ENCODE results near the gene PFDN1.

PFDN1 gene

DNA sequence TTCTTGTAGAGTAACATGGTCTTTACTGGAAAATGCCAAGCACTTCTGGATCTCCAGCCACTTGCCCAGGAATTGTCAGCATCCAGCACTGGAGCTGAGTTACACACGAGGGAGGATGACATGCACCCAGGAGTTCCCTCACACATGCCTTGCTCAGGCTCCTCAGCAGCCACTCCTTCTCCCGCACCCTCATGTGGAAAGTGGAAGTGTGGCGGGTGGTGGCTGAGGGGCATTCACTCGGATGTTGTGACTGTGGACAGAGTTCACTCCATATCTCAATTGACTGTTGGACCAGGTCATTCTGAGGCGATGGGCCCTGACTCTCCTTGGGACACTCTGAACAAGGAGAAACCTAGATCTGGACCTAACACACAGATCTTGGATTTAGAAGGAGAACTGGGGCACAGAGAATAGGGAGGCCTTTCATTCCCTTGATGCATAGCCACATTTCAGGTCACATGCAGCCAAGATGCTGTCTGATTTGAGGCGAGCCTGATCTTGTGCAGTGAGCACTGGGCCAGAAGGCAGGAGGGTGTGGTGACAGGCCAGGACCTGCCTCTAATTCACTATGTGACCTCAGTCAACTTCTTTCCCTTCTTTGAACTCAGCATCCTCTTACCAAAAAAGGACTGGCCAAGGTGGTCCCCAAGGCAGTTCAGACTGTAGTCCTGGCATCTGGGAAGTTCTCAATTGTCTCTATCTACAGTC, 65.9 kb downstream of the PFDN1 start:
- no peak for DNase-seq

DNA sequence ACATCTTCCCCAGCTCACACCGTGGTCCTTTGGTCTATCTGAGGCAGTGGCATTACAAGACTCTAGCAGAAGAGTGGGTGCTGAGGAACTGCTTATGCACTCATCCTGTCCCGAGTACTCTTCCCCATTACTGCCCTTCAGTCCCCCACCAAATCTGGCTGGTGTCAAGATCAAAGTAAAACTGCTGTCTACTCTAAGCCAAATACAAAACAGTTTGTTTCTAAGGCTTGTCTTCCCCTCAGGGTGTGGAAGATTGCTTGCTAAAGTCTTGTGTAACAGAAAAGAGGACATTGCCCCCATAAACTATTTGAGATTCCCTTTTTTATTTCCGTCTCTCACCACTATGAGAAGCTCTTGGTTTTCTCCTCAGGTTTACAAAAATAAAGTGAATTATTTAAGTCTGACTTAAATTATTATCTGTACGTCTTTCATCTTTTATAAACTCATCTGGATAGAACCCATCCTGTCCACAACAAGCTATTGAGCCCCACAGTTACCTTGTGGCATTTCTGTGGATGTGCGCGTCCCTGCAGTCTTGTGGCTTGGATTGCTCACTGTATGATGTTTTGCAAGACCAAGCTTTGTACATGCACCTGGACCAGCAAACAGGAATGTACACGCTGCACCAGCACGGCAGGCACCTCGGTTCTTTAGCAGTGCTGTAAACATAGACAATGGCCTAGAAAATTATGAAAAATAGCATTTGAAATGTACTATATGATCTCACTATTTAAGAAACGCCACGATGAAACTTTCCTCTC, 66.9 kb downstream of the PFDN1 start:
- no peak for DNase-seq

DNA sequence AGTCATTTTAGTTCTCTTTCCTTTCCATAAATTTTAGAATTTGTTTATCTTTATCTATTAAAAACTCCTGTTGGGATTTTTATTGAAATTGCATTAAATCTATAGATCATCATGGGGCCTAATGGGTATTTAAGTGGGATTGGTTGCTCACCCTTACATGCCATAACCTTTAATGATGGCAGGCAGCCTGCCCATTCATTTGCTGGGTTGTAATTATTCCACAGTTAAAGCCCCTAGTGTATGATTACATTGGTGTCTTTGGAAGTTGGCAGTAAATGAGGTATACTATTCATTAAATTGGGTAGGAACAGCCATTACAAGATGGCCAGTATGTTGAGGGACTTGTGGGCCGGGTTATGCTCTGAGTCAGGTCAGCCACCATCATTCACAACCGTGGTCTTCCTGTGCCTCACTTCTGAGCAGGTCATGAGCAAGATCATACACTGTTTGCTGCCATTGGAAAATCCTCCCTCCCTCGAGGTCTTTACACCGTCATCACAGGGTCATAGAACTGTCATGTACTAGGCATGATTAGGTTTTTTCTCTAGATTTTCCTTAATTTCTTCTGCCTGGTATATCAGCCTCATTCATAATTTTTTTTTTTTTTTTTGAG, 68.4 kb downstream of the PFDN1 start:
- no peak for DNase-seq

DNA sequence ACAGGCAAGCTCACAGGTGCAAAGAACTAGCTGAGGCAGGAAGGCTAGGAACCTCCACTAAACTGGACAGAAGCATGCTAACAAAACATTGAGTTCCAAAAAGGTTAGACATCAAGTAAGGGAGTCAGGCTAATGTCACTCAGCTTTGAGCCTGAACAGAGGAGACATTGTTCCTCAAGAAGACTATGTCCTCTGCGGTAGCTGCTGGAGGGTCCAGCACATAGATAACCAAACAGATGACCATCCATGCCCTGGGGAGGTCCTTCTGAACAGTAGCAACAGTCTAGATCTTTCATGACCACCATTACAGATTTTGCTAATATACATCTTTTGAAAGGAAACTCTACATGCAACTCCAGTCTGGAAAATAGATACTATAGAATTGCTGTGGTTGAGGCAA, 70.2 kb downstream of the PFDN1 start:
- DNase-seq: no peak

DNA sequence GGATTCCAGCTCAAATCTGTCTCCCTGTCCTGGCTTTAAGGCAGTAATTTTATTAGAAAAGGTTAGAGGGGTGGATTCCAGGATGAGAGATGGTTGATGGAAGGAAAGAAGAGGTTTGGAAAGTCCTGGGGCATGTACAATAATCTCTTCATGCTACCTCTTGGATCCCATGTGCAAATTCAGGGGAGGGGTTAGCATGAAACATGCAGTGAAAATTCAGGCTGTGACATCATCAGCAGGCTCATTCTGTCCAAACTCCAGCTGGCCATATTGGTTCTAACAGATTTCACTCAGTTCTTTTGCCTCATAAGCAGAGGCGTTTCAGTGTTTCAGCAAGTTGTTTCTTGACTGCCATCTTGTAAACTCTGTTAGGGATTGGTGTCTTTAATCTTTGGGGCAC, 72.5 kb downstream of the PFDN1 start:
- no peak for DNase-seq

DNA sequence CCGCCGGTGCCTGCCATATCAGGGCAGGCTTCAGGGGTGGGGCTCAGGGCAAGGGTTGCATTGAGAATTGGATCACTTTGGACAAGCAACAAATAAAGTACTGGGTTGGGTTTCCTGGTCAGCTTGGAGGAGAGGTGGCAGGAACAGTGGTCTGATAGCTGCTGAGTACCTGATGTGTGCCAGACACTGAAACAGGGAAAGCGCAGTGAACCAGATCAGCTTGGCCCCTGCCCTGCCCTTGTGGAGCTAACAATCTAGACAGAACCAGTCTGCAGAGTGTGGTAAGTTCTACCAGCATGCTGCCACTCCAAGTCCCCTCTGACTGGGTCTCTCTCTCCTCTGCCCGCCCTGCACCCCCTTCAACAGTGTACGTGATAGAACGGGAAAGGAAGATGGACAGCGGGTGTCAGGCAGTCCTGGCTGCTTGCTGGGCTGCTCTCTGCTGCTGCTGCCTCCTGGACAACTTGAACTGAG, 74.5 kb downstream of the PFDN1 start:
- no peak for DNase-seq

DNA sequence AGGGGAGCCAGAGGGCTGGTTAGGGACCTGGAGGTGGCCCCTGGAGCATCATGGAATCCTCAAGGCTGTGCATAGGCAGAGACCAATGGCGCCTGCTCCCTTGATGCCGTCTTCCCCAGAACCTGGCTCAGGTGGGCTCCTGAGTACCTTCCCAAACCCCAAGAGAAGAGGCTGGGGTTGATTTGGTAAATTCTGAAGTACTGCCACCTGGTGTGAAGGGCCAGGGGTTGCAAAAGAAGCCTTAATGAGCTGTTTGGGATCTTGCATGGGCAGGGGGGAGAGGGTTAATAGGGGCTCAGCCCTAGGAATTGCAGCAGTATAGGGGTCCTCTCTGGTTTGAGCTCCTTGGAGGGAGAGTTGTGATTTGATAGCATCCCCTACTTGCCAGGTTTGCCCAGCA, 75.9 kb downstream of the PFDN1 start:
- no peak for DNase-seq

DNA sequence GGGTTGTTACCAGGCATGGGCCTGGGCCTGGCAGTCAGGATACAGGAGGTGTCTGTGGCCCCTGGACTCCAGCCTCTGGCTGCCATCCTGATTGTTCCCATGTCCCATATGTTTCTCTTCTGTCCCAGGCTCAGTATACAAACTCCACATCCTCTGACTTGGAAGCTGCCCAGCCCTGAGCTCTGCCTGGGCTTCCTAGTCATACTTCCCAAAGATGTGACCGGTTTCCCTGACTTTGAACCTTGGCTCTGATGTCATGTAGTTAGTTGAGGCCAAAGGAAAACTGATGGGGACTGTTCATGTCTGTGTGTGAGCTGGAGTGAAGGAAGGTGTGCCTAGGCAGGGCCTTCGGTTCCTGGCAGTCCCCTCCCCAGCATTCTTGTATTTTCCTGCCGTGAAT, 77.5 kb downstream of the PFDN1 start:
- DNase-seq: no peak

DNA sequence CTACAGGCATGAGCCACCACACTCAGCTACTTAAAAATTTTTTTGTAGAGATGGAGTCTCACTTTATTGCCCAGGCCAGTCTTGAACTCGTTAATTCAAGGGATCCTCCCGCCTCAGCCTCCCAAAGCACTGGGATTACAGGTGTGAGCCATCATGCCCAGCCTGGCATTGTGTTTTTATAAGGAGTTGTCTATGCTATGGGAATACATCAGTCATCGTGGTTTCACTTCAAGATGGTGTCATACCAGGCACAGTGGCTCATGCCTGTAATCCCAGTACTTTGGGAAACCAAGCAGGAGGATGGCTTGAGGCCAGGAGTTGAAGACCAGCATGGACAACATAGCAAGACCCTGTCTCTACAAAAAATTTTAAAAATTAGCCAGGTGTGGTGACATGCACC, 78.2 kb downstream of the PFDN1 start:
- no peak for DNase-seq

DNA sequence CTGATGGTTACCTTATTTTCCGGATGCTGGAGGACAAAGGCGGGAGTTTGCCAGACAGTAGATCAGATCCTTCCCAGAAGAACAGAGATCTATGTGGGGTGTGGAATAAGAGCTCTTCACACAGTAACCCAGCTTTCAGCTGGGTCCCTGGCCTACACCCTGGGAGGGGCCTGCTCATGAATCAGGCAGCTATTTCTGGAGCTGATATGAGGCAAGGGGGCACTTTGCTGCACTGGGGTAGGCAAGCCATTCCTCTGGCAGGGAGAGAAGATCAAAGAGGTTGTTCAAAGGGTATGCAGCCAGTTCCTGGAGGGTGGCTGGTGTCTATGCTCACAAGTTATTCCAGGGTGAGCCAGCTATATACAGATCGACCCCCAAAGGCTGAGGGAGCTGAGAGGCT, 79.3 kb downstream of the PFDN1 start:
- no peak for DNase-seq

DNA sequence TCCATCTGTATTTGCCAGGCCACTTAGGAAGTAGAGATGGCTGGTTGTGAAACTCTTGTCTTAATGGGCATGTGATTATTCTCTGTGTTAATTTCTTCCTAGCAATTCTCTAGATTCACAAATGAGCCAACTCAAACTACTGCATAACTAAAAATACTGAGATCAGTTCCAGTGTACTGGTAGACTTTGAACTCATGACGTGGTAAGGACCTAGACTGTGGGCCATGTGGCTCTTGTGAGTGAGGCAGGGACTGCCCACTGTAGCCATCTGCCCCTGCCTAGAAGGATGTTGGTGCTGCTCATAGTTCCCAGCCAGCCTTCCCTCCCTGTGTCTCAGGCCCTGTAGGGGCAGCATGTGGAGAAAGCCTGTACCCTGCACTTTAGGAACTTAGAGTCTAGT, 80.5 kb downstream of the PFDN1 start:
- DNase-seq: no peak

DNA sequence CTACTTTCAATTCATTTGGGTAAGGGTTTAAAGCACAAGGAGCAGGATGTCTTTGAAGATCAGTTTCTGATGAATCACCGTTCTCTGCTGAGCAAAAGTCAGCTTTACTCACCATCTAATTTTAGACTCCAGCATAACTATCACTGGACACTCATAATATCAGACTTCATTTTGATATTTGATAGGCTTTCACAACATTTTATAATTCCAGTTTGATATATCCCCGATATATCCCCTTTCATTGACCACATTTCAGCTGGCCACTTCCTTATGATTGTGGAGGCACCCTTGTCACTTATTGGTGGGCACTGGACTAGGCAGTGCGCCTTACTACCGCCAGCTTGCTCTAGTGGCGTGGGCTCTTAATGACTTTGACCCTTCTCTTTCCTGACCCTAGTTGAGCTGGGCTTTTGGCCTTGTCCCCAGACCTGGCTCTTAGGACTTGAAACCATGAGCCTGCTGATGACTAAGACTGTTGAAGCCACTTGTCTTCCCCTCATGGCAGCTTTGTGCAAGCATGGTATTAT, 81.1 kb downstream of the PFDN1 start:
- DNase-seq: no peak

DNA sequence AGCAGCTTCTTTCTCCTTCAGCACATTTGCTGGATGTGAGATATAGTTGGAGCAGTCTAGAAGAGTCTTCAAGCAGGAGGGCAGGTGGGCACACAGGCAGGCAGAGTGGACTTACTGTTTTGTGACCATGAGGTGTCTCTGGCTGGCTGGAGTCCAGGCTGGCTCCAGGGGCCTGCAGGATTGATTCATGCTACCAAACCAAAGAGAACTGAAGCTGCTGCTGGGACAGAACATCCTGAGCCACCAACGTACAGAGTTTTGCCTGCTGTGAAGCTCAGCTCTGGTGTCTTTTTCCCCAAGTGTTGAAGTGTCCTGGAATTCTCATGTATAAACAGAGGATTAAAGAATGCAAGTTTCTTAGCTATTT, 82.2 kb downstream of the PFDN1 start:
- DNase-seq: no peak

DNA sequence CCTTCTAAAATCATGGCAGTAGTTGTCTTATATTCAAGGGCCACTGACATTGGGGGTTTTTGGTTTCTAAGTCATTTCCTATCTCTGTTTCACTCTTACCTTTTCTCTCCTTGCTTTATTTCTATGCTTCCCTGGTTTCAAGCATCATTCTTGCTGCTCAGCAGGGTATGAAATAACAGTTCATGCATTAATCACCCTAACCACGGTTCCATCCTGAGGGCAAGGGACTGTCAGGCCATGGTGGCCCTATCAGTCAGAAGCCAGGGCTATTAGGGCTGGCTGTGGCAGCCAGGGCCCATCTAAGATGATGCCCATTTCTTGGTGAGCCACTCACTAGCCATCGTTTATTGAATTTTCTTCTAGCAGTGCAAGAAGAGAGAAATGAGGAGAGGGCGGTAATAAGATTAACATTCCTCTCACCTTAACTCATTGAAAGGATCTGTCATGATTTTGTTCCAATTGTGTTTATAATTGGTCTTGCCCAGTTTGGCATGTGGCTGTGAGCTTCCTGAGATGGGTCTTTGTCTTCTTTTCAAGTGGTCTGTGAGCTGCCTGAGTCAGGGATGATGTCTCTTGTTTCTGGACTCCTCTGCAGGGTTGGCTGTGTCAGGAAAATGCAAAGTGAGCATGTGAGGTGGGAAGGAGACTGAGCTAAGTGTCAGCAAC, 82.7 kb downstream of the PFDN1 start:
- DNase-seq: no peak

DNA sequence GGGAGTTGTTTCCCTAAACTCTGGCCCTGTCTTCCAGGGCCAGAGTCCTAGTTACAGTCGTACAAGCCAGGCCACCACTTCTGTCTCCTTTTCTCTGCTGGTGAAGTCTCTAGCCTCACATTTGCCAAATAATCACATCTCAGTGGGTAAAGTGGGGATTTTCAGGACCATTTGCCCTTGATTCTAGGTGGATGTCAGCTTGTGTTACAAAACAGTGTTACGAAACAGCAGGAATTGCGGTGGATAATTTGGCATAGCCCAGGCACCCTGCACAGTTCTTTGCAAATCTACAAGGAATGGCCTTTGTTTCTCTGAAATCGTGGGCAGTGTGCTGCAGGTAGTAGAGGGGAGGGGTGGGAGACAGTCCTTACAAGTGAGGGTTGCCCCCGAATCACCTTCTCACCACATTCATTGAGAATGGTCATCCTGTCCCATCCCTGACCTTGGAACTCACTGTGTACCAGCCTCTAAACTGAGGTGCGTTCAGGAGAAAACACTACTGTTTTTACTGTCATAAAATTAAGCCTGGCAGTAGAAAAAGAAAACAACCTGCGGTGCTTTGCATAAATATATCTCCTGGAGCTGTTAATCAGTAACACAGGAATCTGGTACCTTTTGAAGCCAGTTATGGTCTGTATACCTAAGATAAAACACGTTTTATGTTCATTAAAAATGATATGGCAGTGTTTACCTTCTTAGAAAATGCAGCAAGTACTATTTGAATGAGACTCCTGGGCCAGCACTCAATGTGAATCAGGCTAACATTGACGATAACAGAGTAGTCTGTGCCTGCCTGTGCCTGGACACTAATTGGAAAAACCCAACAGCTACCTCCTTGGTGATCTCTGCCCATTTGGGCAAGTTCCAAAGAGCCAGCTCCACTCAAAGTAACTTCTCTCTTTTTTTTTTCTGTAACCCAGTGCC, 83.6 kb downstream of the PFDN1 start:
- no peak for DNase-seq

DNA sequence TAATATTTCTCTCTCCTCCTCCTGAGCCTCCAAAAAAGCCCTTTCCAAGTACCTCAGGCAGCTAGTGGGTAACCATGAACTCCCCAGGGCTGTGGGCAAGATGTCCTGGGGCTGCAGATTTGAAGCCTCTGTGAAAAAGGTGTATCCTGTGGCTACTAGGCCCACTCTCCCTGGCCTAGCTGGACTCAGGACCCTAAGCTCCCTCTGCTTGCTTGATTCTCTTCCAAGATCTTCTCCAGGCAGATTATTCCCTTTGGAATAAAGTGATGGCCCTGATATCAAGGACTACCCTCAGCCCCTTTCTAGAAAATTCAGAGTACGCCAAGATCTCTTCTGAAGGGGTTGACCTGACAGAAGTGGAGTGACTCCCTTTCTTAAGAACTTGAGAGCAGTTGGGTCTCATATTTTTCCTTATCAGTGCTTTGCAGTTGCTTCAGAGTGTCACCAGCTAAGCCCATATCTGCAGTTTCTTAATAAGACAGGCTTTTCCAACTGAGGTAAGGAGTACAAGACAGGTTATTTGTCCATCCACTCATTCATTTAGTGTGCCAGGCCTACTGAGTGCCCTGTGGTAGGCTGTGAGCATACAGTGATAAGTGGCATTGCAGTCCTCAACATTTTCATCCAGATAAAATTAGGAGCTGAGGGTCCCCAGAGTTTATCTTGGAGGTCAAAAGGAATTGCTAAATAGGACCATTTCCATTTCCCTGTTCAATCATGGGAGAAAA, 85.4 kb downstream of the PFDN1 start:
- no peak for DNase-seq

DNA sequence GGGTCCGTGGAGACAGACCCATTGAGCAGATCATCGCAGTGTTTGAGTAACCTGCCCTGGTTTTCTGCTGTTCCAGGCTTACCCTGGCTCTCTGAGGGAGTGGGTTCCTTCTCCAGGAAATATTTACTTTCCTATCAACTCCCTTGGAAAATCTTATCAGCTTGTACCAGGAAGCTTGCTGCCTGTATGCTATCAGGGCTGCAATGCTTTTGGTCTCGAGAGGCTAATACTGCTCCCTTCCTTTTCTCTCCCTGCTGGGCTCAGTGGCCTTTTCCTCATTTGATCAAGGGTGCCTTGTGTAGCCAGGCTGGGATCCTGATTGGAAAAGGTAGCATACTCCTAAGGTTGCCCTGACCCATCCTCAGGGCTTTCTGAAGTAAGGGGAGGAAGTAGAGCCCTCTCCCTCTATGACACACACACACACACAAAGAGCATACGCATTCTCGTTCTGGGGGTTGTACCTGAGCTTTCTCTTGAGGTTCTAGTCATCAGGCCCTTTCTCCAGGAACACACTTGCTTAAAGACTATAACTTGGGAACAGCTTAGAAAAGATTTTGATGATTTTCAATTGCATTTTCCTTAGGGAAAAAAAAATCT, 86.3 kb downstream of the PFDN1 start:
- no peak for DNase-seq

DNA sequence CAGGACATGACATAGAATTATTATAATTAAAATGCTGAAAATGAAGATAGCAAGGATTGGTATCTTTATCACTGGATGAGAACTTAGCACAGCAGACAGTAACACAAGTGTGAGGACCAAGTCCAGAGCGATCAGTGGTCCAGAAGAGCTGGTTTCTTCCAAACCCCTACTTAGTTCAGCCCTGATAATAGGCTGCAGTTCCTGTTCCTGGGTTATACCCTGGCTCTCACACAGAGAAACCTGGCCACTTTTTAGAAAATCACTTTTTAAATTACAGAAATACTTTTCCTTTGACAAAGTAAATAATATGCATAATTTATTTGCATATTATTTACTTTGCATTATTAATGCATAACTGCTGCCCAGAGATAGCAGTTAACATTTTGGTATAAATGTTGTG, 87.6 kb downstream of the PFDN1 start:
- no peak for DNase-seq

DNA sequence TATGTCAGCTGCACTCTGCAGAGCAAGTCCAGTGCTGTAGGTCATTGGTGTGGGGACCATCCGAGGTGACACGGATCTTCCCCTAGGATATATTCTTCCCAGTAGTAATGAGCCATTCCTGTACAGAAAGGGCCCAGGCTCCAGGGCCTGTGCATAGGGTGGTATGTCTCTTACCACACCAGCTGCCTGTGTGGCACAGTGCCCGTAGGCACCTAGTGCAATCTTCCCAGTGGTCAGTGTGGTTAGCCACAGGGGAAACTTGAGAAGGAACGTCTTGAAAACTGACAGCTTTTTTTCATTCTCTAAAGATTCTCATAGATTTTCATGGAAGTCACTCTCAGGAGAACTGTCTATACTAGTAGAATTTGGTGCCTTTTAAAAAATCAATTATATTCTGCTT, 88.1 kb downstream of the PFDN1 start:
- DNase-seq: peak; percentile 10

DNA sequence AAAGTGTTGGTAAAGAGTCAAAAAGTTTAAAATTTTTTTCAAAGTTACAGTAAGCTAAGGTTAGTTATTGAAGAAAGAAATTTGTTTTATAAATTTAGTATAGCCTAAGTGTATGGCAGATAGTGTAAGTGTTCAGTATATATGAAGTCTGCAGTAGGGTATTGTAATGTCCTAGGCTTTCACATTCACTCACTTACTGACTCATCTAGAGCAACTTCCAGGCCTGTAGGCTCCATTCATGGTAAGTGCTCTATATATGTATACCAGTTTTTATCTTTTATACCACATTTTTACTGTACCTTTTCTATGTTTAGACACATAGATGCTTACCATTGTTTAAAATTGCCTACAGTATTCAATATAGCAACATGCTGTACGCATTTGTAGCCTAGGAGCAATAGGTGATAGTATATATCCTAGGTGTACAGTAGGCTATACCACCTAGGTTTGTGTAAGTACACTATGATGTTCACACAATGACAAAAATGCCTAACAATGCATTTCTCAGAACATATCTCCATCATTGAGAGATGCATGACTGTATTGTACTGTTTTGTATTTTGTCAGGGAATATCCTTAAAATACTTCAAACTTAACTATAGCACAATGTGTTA, 89.4 kb downstream of the PFDN1 start:
- DNase-seq: no peak

DNA sequence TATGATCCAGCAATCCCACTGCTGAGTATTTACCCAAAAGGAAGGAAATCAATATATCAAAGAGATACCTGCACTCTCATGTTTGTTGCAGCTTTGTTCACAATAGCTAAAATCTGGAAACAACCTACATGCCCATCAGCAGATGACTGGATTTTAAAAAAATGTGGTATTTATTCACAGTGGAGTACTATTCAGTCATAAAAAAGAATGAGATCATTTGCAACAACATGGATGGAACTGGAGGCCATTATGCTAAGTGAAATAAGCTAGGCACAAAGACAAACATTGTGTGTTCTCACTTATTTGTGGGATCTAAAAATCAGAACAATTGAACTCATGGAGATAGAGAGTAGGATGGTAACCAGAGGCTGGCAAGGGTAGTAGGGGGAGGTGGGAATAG, 94.8 kb downstream of the PFDN1 start:
- no peak for DNase-seq

Data from CD4-positive, alpha-beta T cell treated with Interleukin-21 for 1 hour (primary cell).